GM12872 (cell line): ENCODE data around the gene PKMYT1.

Experiments
- TF ChIP-seq, protein P1 (sequence below): IDR thresholded peaks from 3 replicates; pipeline ENCODE4 v1.5.1; 2011; ENCODE audit warnings: low read depth, mild to moderate bottlenecking, low read length, moderate library complexity; ENCODE audit not compliant: insufficient read depth

The PKMYT1 gene

GRCh38 chr16:2970563-2970962 lies 9.7 kb downstream of the PKMYT1 start:
- TF ChIP-seq, protein P1, sequence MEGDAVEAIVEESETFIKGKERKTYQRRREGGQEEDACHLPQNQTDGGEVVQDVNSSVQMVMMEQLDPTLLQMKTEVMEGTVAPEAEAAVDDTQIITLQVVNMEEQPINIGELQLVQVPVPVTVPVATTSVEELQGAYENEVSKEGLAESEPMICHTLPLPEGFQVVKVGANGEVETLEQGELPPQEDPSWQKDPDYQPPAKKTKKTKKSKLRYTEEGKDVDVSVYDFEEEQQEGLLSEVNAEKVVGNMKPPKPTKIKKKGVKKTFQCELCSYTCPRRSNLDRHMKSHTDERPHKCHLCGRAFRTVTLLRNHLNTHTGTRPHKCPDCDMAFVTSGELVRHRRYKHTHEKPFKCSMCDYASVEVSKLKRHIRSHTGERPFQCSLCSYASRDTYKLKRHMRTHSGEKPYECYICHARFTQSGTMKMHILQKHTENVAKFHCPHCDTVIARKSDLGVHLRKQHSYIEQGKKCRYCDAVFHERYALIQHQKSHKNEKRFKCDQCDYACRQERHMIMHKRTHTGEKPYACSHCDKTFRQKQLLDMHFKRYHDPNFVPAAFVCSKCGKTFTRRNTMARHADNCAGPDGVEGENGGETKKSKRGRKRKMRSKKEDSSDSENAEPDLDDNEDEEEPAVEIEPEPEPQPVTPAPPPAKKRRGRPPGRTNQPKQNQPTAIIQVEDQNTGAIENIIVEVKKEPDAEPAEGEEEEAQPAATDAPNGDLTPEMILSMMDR, result no peak

- TF ChIP-seq, protein P1, result peak; percentile 70
Observed at GRCh38 chr16:2969545-2970521, 10.4 kb downstream of the PKMYT1 start.

GRCh38 chr16:2968738-2969544 lies 11.3 kb downstream of the PKMYT1 start, which contains the start of gene PAQR4:
Gene PAQR4, plus strand, starts transcription at chr16:2969348. Its CDS starts 327 bp downstream, at chr16:2969675.
- TF ChIP-seq, protein P1, result no peak

GRCh38 chr16:2968368-2968737 lies 11.9 kb downstream of the PKMYT1 start:
- TF ChIP-seq, protein P1, result no peak

DNA sequence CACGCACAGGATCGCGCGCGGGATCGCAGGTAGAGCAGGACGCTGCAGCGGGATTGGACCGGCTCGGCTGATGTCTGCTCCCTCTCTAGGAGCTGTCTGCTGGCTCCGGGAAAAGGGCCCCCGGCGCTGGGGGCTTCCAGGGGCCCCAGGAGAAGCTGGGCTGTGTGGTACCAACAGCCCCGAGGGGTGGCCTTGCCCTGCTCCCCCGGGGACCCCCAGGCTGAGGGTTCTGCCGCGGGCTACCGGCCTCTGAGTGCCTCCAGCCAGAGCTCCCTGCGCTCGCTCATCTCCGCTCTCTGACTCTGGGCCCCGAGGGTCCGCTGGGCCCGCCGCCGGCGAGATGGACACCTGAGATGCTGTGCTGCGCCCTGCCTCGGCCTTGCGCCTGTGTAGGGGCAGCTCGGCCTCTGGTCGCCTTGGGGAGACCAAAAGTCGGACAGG lies 12.5 kb downstream of the PKMYT1 start:
- TF ChIP-seq, protein P1, result no peak

- TF ChIP-seq, protein P1, result no peak
Observed at GRCh38 chr16:2967211-2967631, 13.0 kb downstream of the PKMYT1 start.

DNA sequence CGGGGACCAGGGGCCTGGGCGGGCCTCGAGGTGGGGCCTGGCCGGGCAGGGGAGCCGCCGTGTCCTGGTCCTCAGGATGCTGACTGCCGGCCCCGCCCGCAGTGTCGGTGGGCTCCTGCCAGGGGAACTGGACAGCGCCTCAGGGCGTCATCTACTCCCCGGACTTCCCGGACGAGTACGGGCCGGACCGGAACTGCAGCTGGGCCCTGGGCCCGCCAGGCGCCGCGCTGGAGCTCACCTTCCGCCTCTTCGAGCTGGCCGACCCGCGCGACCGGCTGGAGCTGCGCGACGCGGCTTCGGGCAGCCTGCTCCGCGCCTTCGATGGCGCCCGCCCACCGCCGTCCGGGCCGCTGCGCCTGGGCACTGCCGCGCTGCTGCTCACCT lies 13.4 kb downstream of the PKMYT1 start:
- TF ChIP-seq, protein P1, result no peak
